Esophagus squamous epithelium (tissue), 5 donors: ENCODE measurements around the gene RBMX. TPM values are rescaled to one million over a fixed set of nuclear protein-coding genes. Genes with fewer than 3 reads are reported as not detected.

ENCODE experiments used
- DNase-seq: peaks from one replicate; lab custom pipeline; 2025; lab: John Stamatoyannopoulos, UW
- H3K27ac ChIP-seq, 4 donors: fragments of 200-600 bp; sonication (generic); one replicate each; pipeline ENCODE4 v1.5.1; 2016 to 2019; ENCODE audit warnings: mild to moderate bottlenecking in 1 of 4
- H3K27me3 ChIP-seq, 4 donors: fragments of 200-600 bp; sonication (generic); 1 replicate in 3 of 4; 2 replicates in 1 of 4; pipeline versions ENCODE4 v1.5.1 to v1.6.0; 2017 to 2021; ENCODE audit warnings: antibody characterized with exemption in 1 of 4
- H3K36me3 ChIP-seq, 3 donors: fragments of 200-600 bp; sonication (generic); one replicate each; pipeline ENCODE4 v1.5.1; 2016 to 2019
- H3K4me1 ChIP-seq, 3 donors: fragments of 200-600 bp; sonication (generic); one replicate each; pipeline ENCODE4 v1.5.1; 2017 to 2019
- H3K4me3 ChIP-seq, 4 donors: fragments of 200-600 bp; sonication (generic); 1 replicate in 3 of 4; 2 replicates in 1 of 4; pipeline ENCODE4 v1.5.1; 2016 to 2019; ENCODE audit warnings: mild to moderate bottlenecking in 2 of 4, moderate library complexity in 1 of 4
- H3K9me3 ChIP-seq, 3 donors: fragments of 200-600 bp; sonication (generic); one replicate each; pipeline ENCODE4 v1.5.1; 2016 to 2019
- CTCF ChIP-seq, 6 experiments: fragments of 450-650 bp in 4 of 6; fragments of 200-600 bp in 2 of 6; sonication (generic) in 2 of 6; IDR thresholded peaks; one replicate each; pipeline ENCODE4 v1.5.1; 2016 to 2019; ENCODE audit warnings: antibody characterized with exemption in 6 of 6, mild to moderate bottlenecking in 4 of 6, moderate library complexity in 4 of 6
- POLR2A ChIP-seq, 4 donors: fragments of 450-650 bp; IDR thresholded peaks; one replicate each; pipeline ENCODE4 v1.6.1; 2017; ENCODE audit warnings: antibody characterized with exemption in 4 of 4, mild to moderate bottlenecking in 4 of 4, moderate library complexity in 3 of 4
- WGBS, 2 donors: methylation state at CpG; one replicate each; pipeline ENCODE4 v1.1.5; 2018; 5-methylcytosine and 5-hydroxymethylcytosine counted together
- intact Hi-C: fragments of 100-400 bp; cut with DNase I; formaldehyde crosslinking; loops from one replicate; pipeline ENCODE4 v1.15.0; 2022
- small RNA-seq, 4 donors: library from RNA; depleted of rRNA; stranded (forward); fragments of <200 nt; gene quantifications; one replicate each; pipeline ENCODE3, GENCODE V24; 2016
- total RNA-seq, 4 donors: library from RNA; depleted of rRNA; stranded (reverse); fragments of >200 nt; gene quantifications; one replicate each; pipeline ENCODE4 v1.1.0, GENCODE V29; 2016
- donor health status: DM: yes; HTN: yes; CAD: no.

The RBMX gene
- total RNA-seq, 4 donors from 2014 or later: 125 to 220 (median 205) TPM

- H3K27me3 ChIP-seq: no peaks in the 10 kb centered on the region
- H3K4me3 ChIP-seq: no peak overlapping the region
- H3K4me1 ChIP-seq: no peaks in the 10 kb centered on the region
- DNase-seq: no peak
- H3K9me3 ChIP-seq: no peaks in the 10 kb centered on the region
- TF ChIP-seq CTCF (IDR thresholded peaks at IDR 0.05) (no peak), POLR2A (IDR thresholded peaks at IDR 0.05) (no peak)
- H3K27ac ChIP-seq: no peak overlapping the region
- no peaks in the 10 kb centered on the region for H3K36me3 ChIP-seq
- intact Hi-C loops: no loop called here
- 32 to 48% methylated on average over 3 of the region's 3 CpGs for WGBS, 2 donors
These were observed 53.5 kb downstream of the RBMX start for GRCh38 chrX:136827026-136827425.

GRCh38 chrX:136825771-136826170 is 54.8 kb downstream of the RBMX start:
- no peak for TF ChIP-seq POLR2A (IDR thresholded peaks at IDR 0.05)
- no peak for TF ChIP-seq CTCF (IDR thresholded peaks at IDR 0.05)
- Histone ChIP-seq H3K9me3 (no peaks in the 10 kb centered on the region), H3K27me3 (no peaks in the 10 kb centered on the region), H3K36me3 (no peaks in the 10 kb centered on the region), H3K27ac (no peak overlapping the region), H3K4me1 (no peaks in the 10 kb centered on the region), H3K4me3 (no peak overlapping the region)
- intact Hi-C loops: no loop called here
- DNase-seq: no peak
- 87 to 93% methylated on average over 2 of the region's 2 CpGs for WGBS, 2 donors

Small RNA genes within 50 kb of the gene (small RNA-seq; reads per million reads assigned to genes)
- gene SNORD61: 0 reads per million in 4 donors

Other genes starting within 250 kb of the RBMX start
- under 1 TPM in 3 of 4 donors, not detected in 1; 0.13 to 0.67 (median 0.38) TPM for gene CD40LG, start 232.6 kb downstream of the RBMX start, total RNA-seq
- gene ARHGEF6, start 99.8 kb downstream of the RBMX start, total RNA-seq: 10 to 100 TPM in 1 of 4 donors, 1 to 10 TPM in 2, under 1 TPM in 1; 0.61 to 10.5 (median 2.9) TPM
- not detected for gene GPR101, start 153.3 kb upstream of the RBMX start, total RNA-seq